Measurements from ENCODE around the gene COL27A1. TPM values are rescaled to one million over a fixed set of nuclear protein-coding genes. Genes with fewer than 3 reads are reported as not detected.

COL27A1 gene
- total RNA-seq, 6 experiments from 2014 or later: 22.2 to 24.1 (median 23.4) TPM

GRCh38 chr9:114249424-114250234 is 94.3 kb downstream of the COL27A1 start:
- DNase-seq: no peak
- peaks cover 15% of the 10 kb centered on the region for H3K4me1 Mint-ChIP-seq (ENCODE audit: low read depth)
- TF ChIP-seq CTCF (IDR thresholded peaks at IDR 0.05): no peak
- peaks cover 13% of the 10 kb centered on the region; the same call in 1 of the 2 replicates for H3K36me3 Mint-ChIP-seq (ENCODE audit: low read depth)
- no peaks in the 10 kb centered on the region for H3K9me3 Mint-ChIP-seq
- peak overlapping the region; percentile 87 for H3K27ac Mint-ChIP-seq
- H3K4me3 Mint-ChIP-seq: peak overlapping the region; percentile 68; the same call in 1 of the 2 replicates
- H3K27me3 Mint-ChIP-seq (ENCODE audit: insufficient read depth): no peaks in the 10 kb centered on the region; the same call in 1 of the 2 replicates

- H3K36me3 Mint-ChIP-seq (ENCODE audit: low read depth): peaks cover 13% of the 10 kb centered on the region; the same call in 1 of the 2 replicates
- peak overlapping the region; percentile 87 for H3K27ac Mint-ChIP-seq
- peak; percentile 81 for DNase-seq
- H3K4me3 Mint-ChIP-seq: peak overlapping the region; percentile 68
- no peak for TF ChIP-seq CTCF (IDR thresholded peaks at IDR 0.05)
- H3K27me3 Mint-ChIP-seq (ENCODE audit: insufficient read depth): no peaks in the 10 kb centered on the region; the same call in 1 of the 2 replicates
- no peaks in the 10 kb centered on the region for H3K9me3 Mint-ChIP-seq
- H3K4me1 Mint-ChIP-seq (ENCODE audit: low read depth): peaks cover 15% of the 10 kb centered on the region
Measured at GRCh38 chr9:114250235-114250568, 94.9 kb downstream of the COL27A1 start.

GRCh38 chr9:114250648-114251047 is 95.3 kb downstream of the COL27A1 start:
- peak overlapping the region; percentile 68 for H3K4me3 Mint-ChIP-seq
- H3K36me3 Mint-ChIP-seq (ENCODE audit: low read depth): peaks cover 13% of the 10 kb centered on the region; the same call in 1 of the 2 replicates
- H3K9me3 Mint-ChIP-seq: no peaks in the 10 kb centered on the region
- H3K4me1 Mint-ChIP-seq (ENCODE audit: low read depth): peaks cover 15% of the 10 kb centered on the region
- peak overlapping the region; percentile 87 for H3K27ac Mint-ChIP-seq
- TF ChIP-seq CTCF (IDR thresholded peaks at IDR 0.05): no peak
- DNase-seq: no peak
- no peaks in the 10 kb centered on the region; the same call in 1 of the 2 replicates for H3K27me3 Mint-ChIP-seq (ENCODE audit: insufficient read depth)

DNA sequence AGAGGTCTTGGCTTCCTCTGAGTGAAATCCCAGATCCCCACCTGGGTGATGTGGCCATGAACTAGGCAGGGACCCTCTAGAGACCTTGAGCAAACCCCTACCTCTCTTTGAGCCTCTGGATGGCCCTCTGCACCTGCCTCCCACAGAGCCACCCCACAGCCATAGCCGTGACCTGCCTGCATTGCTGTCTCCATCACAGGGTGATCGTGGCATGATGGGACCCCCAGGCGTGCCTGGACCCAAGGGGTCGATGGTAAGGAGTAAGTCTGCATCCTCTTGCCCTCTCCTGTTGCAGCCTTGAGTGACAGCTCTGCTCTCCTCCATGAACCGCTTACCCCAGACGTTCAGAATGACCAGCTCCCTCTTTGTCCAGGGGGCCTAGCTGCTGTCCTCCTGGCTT is 97.1 kb downstream of the COL27A1 start:
- Mint-ChIP-seq H3K27ac (no peak overlapping the region), H3K9me3 (no peaks in the 10 kb centered on the region), H3K27me3 (ENCODE audit: insufficient read depth) (no peaks in the 10 kb centered on the region; the same call in none of the 2 replicates), H3K4me3 (no peak overlapping the region), H3K36me3 (ENCODE audit: low read depth) (peaks cover 4% of the 10 kb centered on the region; the same call in 1 of the 2 replicates), H3K4me1 (ENCODE audit: low read depth) (peaks cover 15% of the 10 kb centered on the region)
- TF ChIP-seq CTCF (IDR thresholded peaks at IDR 0.05): no peak
- DNase-seq: no peak

- DNase-seq: no peak
- no peaks in the 10 kb centered on the region; the same call in 1 of the 2 replicates for H3K27me3 Mint-ChIP-seq (ENCODE audit: insufficient read depth)
- no peak for TF ChIP-seq CTCF (IDR thresholded peaks at IDR 0.05)
- no peaks in the 10 kb centered on the region for H3K4me1 Mint-ChIP-seq (ENCODE audit: low read depth)
- peaks cover 10% of the 10 kb centered on the region for H3K36me3 Mint-ChIP-seq (ENCODE audit: low read depth)
- H3K9me3 Mint-ChIP-seq: no peaks in the 10 kb centered on the region
- no peak overlapping the region for H3K27ac Mint-ChIP-seq
- H3K4me3 Mint-ChIP-seq: no peak overlapping the region
Measured at GRCh38 chr9:114256827-114257328, 101.5 kb downstream of the COL27A1 start.

Data from HFFc6 (cell line).